ENCODE data around the gene MAJIN.

DNA sequence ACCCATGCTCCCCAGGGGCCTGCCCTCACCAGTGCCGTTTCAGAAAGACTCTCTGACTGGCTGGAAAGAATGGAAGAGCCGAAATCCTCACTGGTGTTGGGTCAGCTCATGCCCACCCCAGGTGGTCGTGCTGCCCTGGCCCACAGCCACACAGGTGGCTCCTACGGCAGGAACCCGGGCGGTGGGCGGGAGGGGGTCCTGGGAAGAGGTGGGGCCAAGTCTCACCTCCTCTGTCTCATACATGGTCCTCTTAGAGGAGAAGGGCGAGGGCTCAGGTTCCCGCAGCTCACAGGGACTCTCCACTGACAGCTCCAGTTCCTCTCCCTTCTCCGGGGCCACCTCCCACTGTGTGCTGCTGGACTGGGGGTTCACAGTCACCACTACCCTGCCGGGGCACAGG, 63.1 kb downstream of the MAJIN start:
- TF ChIP-seq, protein P1, sequence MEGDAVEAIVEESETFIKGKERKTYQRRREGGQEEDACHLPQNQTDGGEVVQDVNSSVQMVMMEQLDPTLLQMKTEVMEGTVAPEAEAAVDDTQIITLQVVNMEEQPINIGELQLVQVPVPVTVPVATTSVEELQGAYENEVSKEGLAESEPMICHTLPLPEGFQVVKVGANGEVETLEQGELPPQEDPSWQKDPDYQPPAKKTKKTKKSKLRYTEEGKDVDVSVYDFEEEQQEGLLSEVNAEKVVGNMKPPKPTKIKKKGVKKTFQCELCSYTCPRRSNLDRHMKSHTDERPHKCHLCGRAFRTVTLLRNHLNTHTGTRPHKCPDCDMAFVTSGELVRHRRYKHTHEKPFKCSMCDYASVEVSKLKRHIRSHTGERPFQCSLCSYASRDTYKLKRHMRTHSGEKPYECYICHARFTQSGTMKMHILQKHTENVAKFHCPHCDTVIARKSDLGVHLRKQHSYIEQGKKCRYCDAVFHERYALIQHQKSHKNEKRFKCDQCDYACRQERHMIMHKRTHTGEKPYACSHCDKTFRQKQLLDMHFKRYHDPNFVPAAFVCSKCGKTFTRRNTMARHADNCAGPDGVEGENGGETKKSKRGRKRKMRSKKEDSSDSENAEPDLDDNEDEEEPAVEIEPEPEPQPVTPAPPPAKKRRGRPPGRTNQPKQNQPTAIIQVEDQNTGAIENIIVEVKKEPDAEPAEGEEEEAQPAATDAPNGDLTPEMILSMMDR (conservative IDR thresholded peaks at IDR 0.05; ENCODE audit: low read length) = no peak
- no peak for TF ChIP-seq EZH2phosphoT487 (IDR thresholded peaks at IDR 0.05; ENCODE audit: borderline replicate concordance, low read depth, low read length)
